SU-DHL-6 (cell line): Measurements from ENCODE around the gene TRPM2.

Experiments used
- H2AFZ ChIP-seq: fragments of 200-600 bp; sonication (generic); 2 replicates; pipeline ENCODE4 v1.6.1; 2014; ENCODE audit warnings: low read depth, mild to moderate bottlenecking, moderate library complexity, mixed read lengths, antibody characterized with exemption, low read length; ENCODE audit not compliant: severe bottlenecking
- H3F3A ChIP-seq: fragments of 200-600 bp; shearing (Covaris generic); 2 replicates; pipeline ENCODE4 v1.6.0; 2016; ENCODE audit warnings: antibody characterized with exemption, mild to moderate bottlenecking; ENCODE audit not compliant: insufficient read depth
- H3K27ac ChIP-seq: fragments of 200-600 bp; sonication (generic); 2 replicates; pipeline ENCODE4 v1.5.1; 2016; ENCODE audit warnings: low read depth, mild to moderate bottlenecking, low read length, moderate library complexity, mixed read lengths
- H3K27me3 ChIP-seq: fragments of 200-600 bp; sonication (generic), shearing (Covaris generic); 2 replicates; pipeline ENCODE4 v1.6.0; 2014; ENCODE audit warnings: mild to moderate bottlenecking, low read length
- H3K36me3 ChIP-seq: fragments of 200-600 bp; sonication (generic); 2 replicates; pipeline ENCODE4 v1.6.1; 2014; ENCODE audit warnings: mild to moderate bottlenecking, low read length, mixed read lengths
- H3K4me2 ChIP-seq: fragments of 300-600, 200-600 bp; shearing (Covaris generic), sonication (generic); 2 replicates; pipeline ENCODE4 v1.6.0; 2014; ENCODE audit warnings: low read length, low read depth, mild to moderate bottlenecking; ENCODE audit not compliant: poor library complexity, severe bottlenecking
- H3K4me3 ChIP-seq: fragments of 200-600 bp; sonication (generic); 2 replicates; pipeline ENCODE4 v1.5.1; 2014; ENCODE audit warnings: antibody characterized with exemption, low read length, mild to moderate bottlenecking, mixed read lengths; ENCODE audit not compliant: insufficient read depth, poor library complexity, severe bottlenecking
- H3K79me2 ChIP-seq: fragments of 200-600 bp; sonication (generic); 2 replicates; pipeline ENCODE4 v1.6.1; 2014; ENCODE audit warnings: mild to moderate bottlenecking, low read length, moderate library complexity; ENCODE audit not compliant: insufficient read depth
- H3K9ac ChIP-seq: fragments of 200-600 bp; sonication (generic); 2 replicates; pipeline ENCODE4 v1.7.0; 2014; ENCODE audit warnings: mild to moderate bottlenecking, low read length
- H3K9me2 ChIP-seq: fragments of 200-600 bp; sonication (generic); replicated peaks from 2 replicates; pipeline ENCODE4 v1.6.1; 2014; ENCODE audit warnings: low read length; ENCODE audit not compliant: insufficient read depth
- H3K9me3 ChIP-seq: fragments of 200-600 bp; sonication (generic); 2 replicates; pipeline ENCODE4 v1.6.1; 2014; ENCODE audit warnings: low read length, mixed read lengths; ENCODE audit not compliant: insufficient read depth
- H4K20me1 ChIP-seq: fragments of 200-600 bp; sonication (generic); 2 replicates; pipeline ENCODE4 v1.6.1; 2014; ENCODE audit warnings: low read depth, mild to moderate bottlenecking, antibody characterized with exemption, low read length, moderate library complexity, mixed read lengths
- EZH2phosphoT487 ChIP-seq: fragments of 200-600 bp; sonication (generic), shearing (Covaris generic); conservative IDR thresholded peaks from 2 replicates; pipeline ENCODE4 v1.6.1; 2018; ENCODE audit warnings: mild to moderate bottlenecking, antibody characterized with exemption, low read length, moderate library complexity, mixed read lengths
- TF ChIP-seq, protein P1 (sequence below): fragments of 200-600 bp; sonication (generic); IDR thresholded peaks from one replicate; pipeline ENCODE4 v1.5.1; 2017; ENCODE audit warnings: antibody characterized with exemption, mild to moderate bottlenecking, low read length, moderate library complexity; ENCODE audit not compliant: insufficient read depth, poor library complexity, severe bottlenecking

Gene TRPM2

DNA sequence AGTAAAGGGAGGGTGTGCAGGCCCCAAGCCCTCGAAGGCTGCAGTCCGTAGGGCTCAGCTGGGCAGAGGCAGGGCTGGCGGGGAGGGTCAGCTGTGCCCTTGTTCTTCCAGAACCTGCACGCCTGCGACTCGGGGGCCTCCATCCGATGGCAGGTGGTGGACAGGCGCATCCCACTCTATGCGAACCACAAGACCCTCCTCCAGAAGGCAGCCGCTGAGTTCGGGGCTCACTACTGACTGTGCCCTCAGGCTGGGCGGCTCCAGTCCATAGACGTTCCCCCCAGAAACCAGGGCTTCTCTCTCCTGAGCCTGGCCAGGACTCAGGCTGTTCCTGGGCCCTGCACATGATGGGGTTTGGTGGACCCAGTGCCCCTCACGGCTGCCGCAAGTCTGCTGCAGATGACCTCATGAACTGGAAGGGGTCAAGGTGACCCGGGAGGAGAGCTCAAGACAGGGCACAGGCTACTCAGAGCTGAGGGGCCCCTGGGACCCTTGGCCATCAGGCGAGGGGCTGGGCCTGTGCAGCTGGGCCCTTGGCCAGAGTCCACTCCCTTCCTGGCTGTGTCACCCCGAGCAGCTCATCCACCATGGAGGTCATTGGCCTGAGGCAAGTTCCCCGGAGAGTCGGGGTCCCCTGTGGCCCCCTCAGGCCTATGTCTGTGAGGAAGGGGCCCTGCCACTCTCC, 88.3 kb downstream of the TRPM2 start:
- Histone ChIP-seq H3K27me3 (no peaks in the 10 kb centered on the region), H4K20me1 (no peaks in the 10 kb centered on the region), H3K9me2 (no peaks in the 10 kb centered on the region), H3F3A (no peaks in the 10 kb centered on the region), H3K9ac (no peak overlapping the region), H3K9me3 (no peaks in the 10 kb centered on the region), H2AFZ (no peak overlapping the region), H3K36me3 (no peaks in the 10 kb centered on the region), H3K27ac (no peak overlapping the region), H3K4me3 (no peak overlapping the region), H3K79me2 (no peaks in the 10 kb centered on the region), H3K4me2 (no peak overlapping the region)
- TF ChIP-seq, protein P1, sequence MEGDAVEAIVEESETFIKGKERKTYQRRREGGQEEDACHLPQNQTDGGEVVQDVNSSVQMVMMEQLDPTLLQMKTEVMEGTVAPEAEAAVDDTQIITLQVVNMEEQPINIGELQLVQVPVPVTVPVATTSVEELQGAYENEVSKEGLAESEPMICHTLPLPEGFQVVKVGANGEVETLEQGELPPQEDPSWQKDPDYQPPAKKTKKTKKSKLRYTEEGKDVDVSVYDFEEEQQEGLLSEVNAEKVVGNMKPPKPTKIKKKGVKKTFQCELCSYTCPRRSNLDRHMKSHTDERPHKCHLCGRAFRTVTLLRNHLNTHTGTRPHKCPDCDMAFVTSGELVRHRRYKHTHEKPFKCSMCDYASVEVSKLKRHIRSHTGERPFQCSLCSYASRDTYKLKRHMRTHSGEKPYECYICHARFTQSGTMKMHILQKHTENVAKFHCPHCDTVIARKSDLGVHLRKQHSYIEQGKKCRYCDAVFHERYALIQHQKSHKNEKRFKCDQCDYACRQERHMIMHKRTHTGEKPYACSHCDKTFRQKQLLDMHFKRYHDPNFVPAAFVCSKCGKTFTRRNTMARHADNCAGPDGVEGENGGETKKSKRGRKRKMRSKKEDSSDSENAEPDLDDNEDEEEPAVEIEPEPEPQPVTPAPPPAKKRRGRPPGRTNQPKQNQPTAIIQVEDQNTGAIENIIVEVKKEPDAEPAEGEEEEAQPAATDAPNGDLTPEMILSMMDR: no peak
- no peak for TF ChIP-seq EZH2phosphoT487

GRCh38 chr21:44442266-44443125, 89.1 kb downstream of the TRPM2 start:
- no peaks in the 10 kb centered on the region for H3K79me2 ChIP-seq
- no peaks in the 10 kb centered on the region for H3K36me3 ChIP-seq
- H4K20me1 ChIP-seq: no peaks in the 10 kb centered on the region
- no peaks in the 10 kb centered on the region for H3K9me3 ChIP-seq
- H2AFZ ChIP-seq: no peak overlapping the region
- H3F3A ChIP-seq: no peaks in the 10 kb centered on the region
- H3K9ac ChIP-seq: no peak overlapping the region
- H3K27me3 ChIP-seq: no peaks in the 10 kb centered on the region
- H3K27ac ChIP-seq: no peak overlapping the region
- no peaks in the 10 kb centered on the region for H3K9me2 ChIP-seq
- TF ChIP-seq EZH2phosphoT487: no peak
- TF ChIP-seq, protein P1: no peak
- no peak overlapping the region for H3K4me3 ChIP-seq
- no peak overlapping the region for H3K4me2 ChIP-seq

GRCh38 chr21:44443291-44443890, 90.0 kb downstream of the TRPM2 start:
- no peaks in the 10 kb centered on the region for H3K27me3 ChIP-seq
- H3K4me2 ChIP-seq: no peak overlapping the region
- no peak for TF ChIP-seq EZH2phosphoT487
- TF ChIP-seq, protein P1: no peak

More at GRCh38 chr21:44443291-44443890, 90.0 kb downstream of the TRPM2 start:
- Histone ChIP-seq H3K79me2 (no peaks in the 10 kb centered on the region), H3K9me3 (no peaks in the 10 kb centered on the region), H3K36me3 (no peaks in the 10 kb centered on the region), H2AFZ (no peak overlapping the region), H3K9ac (no peak overlapping the region), H3K9me2 (no peaks in the 10 kb centered on the region), H4K20me1 (no peaks in the 10 kb centered on the region), H3K4me3 (no peak overlapping the region), H3K27ac (no peak overlapping the region), H3F3A (no peaks in the 10 kb centered on the region)
